HepG2 (cell line): Measurements from ENCODE around the gene PELI3. TPM values are rescaled to one million over a fixed set of nuclear protein-coding genes. Genes with fewer than 3 reads are reported as not detected.

ENCODE experiments used
- ATF3 ChIP-seq: sonication (generic); formaldehyde crosslinking; IDR thresholded peaks from 2 replicates; pipeline ENCODE4 v1.4.0; 2020; ENCODE audit warnings: missing genetic modification reagents
- CENPT ChIP-seq: sonication (generic); formaldehyde crosslinking; IDR thresholded peaks from 2 replicates; pipeline ENCODE4 v1.8.0; 2022; ENCODE audit warnings: low read depth, mild to moderate bottlenecking, moderate library complexity, missing genetic modification reagents
- CHCHD3 ChIP-seq: sonication (generic); formaldehyde crosslinking; IDR thresholded peaks from 2 replicates; pipeline ENCODE4 v1.8.0; 2022; ENCODE audit warnings: mild to moderate bottlenecking, missing genetic modification reagents, moderate library complexity
- FOXK1 ChIP-seq: sonication (generic); formaldehyde crosslinking; IDR thresholded peaks from 2 replicates; pipeline ENCODE4 v1.4.0; 2020; ENCODE audit warnings: low read depth, missing genetic modification reagents, borderline replicate concordance
- GATAD1 ChIP-seq: IDR thresholded peaks from 2 replicates; pipeline ENCODE4 v1.6.1; 2016; ENCODE audit warnings: missing genetic modification reagents, missing compliant biosample characterization
- JUN ChIP-seq: sonication (generic); formaldehyde crosslinking; IDR thresholded peaks from 2 replicates; pipeline ENCODE4 v1.4.0; 2020; ENCODE audit warnings: mild to moderate bottlenecking, missing genetic modification reagents
- KAT7 ChIP-seq: IDR thresholded peaks from 2 replicates; pipeline ENCODE4 v1.6.1; 2018; ENCODE audit warnings: borderline replicate concordance, missing compliant biosample characterization
- MED13 ChIP-seq: sonication (generic); formaldehyde crosslinking; IDR thresholded peaks from 2 replicates; pipeline ENCODE4 v1.5.0; 2020; ENCODE audit warnings: missing genetic modification reagents
- NR2F2 ChIP-seq: IDR thresholded peaks from 2 replicates; pipeline ENCODE4 v1.6.1; 2012; ENCODE audit warnings: low read depth, inconsistent platforms, borderline replicate concordance
- ONECUT2 ChIP-seq: sonication (generic); formaldehyde crosslinking; IDR thresholded peaks from 2 replicates; pipeline ENCODE4 v1.4.0; 2020; ENCODE audit warnings: missing genetic modification reagents
- PRDM10 ChIP-seq: sonication (generic); formaldehyde crosslinking; IDR thresholded peaks from 2 replicates; pipeline ENCODE4 v1.4.0; 2020; ENCODE audit warnings: low read depth, missing genetic modification reagents
- RBAK ChIP-seq: sonication (generic); formaldehyde crosslinking; IDR thresholded peaks from 2 replicates; pipeline ENCODE4 v1.5.1; 2020; ENCODE audit warnings: mild to moderate bottlenecking, missing genetic modification reagents
- SCMH1 ChIP-seq: sonication (generic); formaldehyde crosslinking; IDR thresholded peaks from 2 replicates; pipeline ENCODE4 v1.9.0; 2021; ENCODE audit warnings: missing genetic modification reagents, mild to moderate bottlenecking, borderline replicate concordance
- TMF1 ChIP-seq: sonication (generic); formaldehyde crosslinking; IDR thresholded peaks from 2 replicates; pipeline ENCODE4 v1.8.1; 2022; ENCODE audit warnings: low read depth, missing genetic modification reagents
- TP53 ChIP-seq: sonication (generic); formaldehyde crosslinking; conservative IDR thresholded peaks from 2 replicates; pipeline ENCODE4 v1.4.0; 2020; ENCODE audit warnings: missing genetic modification reagents
- TRAFD1 ChIP-seq: sonication (generic); formaldehyde crosslinking; IDR thresholded peaks from 2 replicates; pipeline ENCODE4 v1.5.1; 2020; ENCODE audit warnings: missing genetic modification reagents, mild to moderate bottlenecking, borderline replicate concordance
- ZFAT ChIP-seq: sonication (generic); formaldehyde crosslinking; conservative IDR thresholded peaks from 2 replicates; pipeline ENCODE4 v1.8.1; 2023; ENCODE audit warnings: missing genetic modification reagents, inconsistent platforms
- ZFP36L2 ChIP-seq: sonication (generic); formaldehyde crosslinking; IDR thresholded peaks from 2 replicates; pipeline ENCODE4 v1.4.0; 2020; ENCODE audit warnings: missing genetic modification reagents
- ZNF225 ChIP-seq: sonication (generic); formaldehyde crosslinking; IDR thresholded peaks from 2 replicates; pipeline ENCODE4 v1.4.0; 2020; ENCODE audit warnings: mild to moderate bottlenecking, missing genetic modification reagents
- ZNF615 ChIP-seq: sonication (generic); formaldehyde crosslinking; IDR thresholded peaks from 2 replicates; pipeline ENCODE4 v1.5.0; 2020; ENCODE audit warnings: mild to moderate bottlenecking, missing genetic modification reagents, borderline replicate concordance
- ZNF704 ChIP-seq: sonication (generic); formaldehyde crosslinking; IDR thresholded peaks from 2 replicates; pipeline ENCODE4 v1.8.1; 2023; ENCODE audit warnings: mild to moderate bottlenecking, inconsistent platforms, moderate library complexity, missing genetic modification reagents, borderline replicate concordance
- ZNF776 ChIP-seq: sonication (generic); formaldehyde crosslinking; IDR thresholded peaks from 2 replicates; pipeline ENCODE4 v1.4.0; 2020; ENCODE audit warnings: mild to moderate bottlenecking, missing genetic modification reagents
- ZNF792 ChIP-seq: IDR thresholded peaks from 2 replicates; pipeline ENCODE4 v1.6.1; 2016
- ZNF816 ChIP-seq: sonication (generic); formaldehyde crosslinking; IDR thresholded peaks from 2 replicates; pipeline ENCODE4 v1.8.0; 2022; ENCODE audit warnings: missing genetic modification reagents, mild to moderate bottlenecking, borderline replicate concordance
- polyA plus RNA-seq, 8 experiments: library from polyadenylated mRNA; depleted of rRNA in 3 of 8; stranded (reverse) in 7 of 8; unstranded in 1 of 8; fragments of >200 nt; fragmentation: Illumina TruSeq in 4 of 8; extraction: Trizol in 4 of 8; gene quantifications; 2 replicates each; pipeline versions ENCODE4 v1.2.1 to v1.2.3, GENCODE V29; 2011 to 2016; ENCODE audit warnings: low read depth in 4 of 8, missing spikeins in 1 of 8, mixed read lengths in 1 of 8; ENCODE audit not compliant: insufficient read depth in 1 of 8
- total RNA-seq, 5 experiments: library from RNA; depleted of rRNA; stranded (reverse); fragments of >200 nt; fragmentation: Illumina TruSeq; extraction: Trizol; gene quantifications; 2 replicates each; pipeline ENCODE4 v1.2.3, GENCODE V29; 2016; ENCODE audit warnings: low read depth in 1 of 5

Gene PELI3
- total and polyA plus RNA-seq, 2 of the 13 experiments (the other 11 are each of a cell fraction or from before 2014, with no cell fraction given), result 2.0 to 4.0 TPM

- no peak; the same call in 1 of the 2 replicates for TF ChIP-seq ATF3 (CRISPR knock-in tag)
- peak; percentile 51; the same call in 1 of the 2 replicates for TF ChIP-seq NR2F2
- peak; percentile 30; the same call in 1 of the 2 replicates for TF ChIP-seq FOXK1 (CRISPR knock-in tag)
- peak; percentile 84 for TF ChIP-seq GATAD1 (CRISPR knock-in tag)
- no peak for TF ChIP-seq ZFP36L2 (CRISPR knock-in tag)
- no peak for TF ChIP-seq MED13 (CRISPR knock-in tag)
- peak; percentile 45; the same call in 1 of the 2 replicates for TF ChIP-seq ZNF792 (CRISPR knock-in tag)
- TF ChIP-seq CENPT, result no peak
- no peak for TF ChIP-seq ZNF225 (CRISPR knock-in tag)
- no peak for TF ChIP-seq JUN (CRISPR knock-in tag)
- TF ChIP-seq ZNF776 (CRISPR knock-in tag), result no peak; the same call in 1 of the 2 replicates
- TF ChIP-seq TP53 (CRISPR knock-in tag), result no peak
- peak; percentile 91 for TF ChIP-seq TMF1 (CRISPR knock-in tag)
- no peak for TF ChIP-seq TRAFD1 (CRISPR knock-in tag)
- no peak for TF ChIP-seq SCMH1 (CRISPR knock-in tag)
- TF ChIP-seq ZNF816 (CRISPR knock-in tag), result no peak
- TF ChIP-seq ZNF704 (CRISPR knock-in tag), result peak; percentile 30; the same call in 1 of the 2 replicates
- TF ChIP-seq PRDM10 (CRISPR knock-in tag), result no peak; the same call in 1 of the 2 replicates
- TF ChIP-seq CHCHD3 (CRISPR knock-in tag), result no peak
- no peak for TF ChIP-seq KAT7 (CRISPR knock-in tag)
- no peak for TF ChIP-seq ONECUT2 (CRISPR knock-in tag)
- no peak; the same call in 1 of the 2 replicates for TF ChIP-seq ZFAT (CRISPR knock-in tag)
- TF ChIP-seq RBAK (CRISPR knock-in tag), result no peak
- TF ChIP-seq ZNF615 (CRISPR knock-in tag), result no peak
Measured at GRCh38 chr11:66480117-66480938, 13.6 kb downstream of the PELI3 start, which contains the start of gene DPP3 (continued).
